Measurements from ENCODE around the gene RHOT2.
A peak's percentile ranks its signal among the peaks of the same experiment; 100 is the strongest.

The RHOT2 gene

DNA sequence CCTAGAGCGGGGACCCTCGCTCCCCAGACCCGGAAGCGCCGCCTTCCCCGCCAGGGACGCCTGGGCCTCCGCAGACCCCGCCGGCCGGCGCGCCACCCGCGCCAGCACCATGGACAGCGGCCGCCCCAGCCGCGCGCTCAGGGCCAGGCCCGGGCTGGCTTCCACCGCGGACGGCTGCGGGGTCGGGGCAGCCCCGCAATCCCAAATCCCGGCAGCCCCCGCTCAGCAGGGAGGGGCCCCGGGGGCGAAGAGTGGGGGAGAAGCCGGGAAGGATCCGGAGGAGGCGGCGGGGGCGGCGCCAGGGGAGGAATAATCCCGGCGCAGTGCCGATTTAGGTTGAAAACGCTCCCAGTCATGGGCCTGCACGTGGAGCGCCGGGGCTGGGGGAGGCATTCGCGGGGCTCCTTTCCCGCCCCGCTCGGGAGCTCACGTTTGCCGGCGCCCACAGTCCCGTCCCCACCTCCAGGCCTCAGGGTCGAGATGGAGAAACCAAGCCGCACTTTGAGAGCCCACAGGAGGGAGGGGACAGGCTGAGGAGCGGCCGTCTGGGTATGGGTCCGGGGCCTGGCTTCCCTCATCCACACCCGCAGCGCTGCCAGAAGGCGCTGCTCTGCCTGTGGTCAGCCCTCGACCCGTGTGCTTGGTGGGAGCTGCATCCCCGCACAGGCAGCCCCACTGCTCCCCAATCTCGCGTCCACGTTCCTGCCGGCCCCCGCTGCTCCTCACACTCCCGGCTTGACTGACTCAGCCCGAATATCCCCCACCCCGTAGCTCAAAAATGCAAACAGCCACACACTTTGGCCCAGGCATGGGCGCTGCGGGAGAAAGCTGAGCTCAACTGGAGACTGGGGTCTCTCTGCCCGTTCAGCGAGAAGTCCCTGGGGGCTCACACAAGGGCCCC lies 33.0 kb downstream of the RHOT2 start:
- DNase-seq (ENCODE audit: low spot score) = no peak

DNA sequence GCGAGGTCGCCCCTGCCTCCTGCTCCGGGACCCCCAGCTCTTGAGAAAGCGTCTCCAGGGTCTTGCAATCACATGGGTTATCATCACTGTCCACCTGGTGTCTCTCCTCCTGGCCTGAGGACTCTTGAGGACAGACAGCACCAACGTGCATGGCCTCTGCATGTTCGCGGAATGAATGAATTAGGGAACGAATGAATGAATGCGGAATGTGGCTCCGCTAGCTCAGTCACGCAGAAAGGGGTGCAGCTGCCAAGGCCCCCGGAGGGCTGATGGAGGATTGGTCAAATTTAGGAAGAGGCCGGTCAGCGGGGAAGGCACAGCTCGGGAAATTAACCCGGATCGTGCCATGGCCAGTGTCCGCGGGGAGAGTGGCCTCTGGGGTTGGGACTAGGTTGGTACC lies 34.4 kb downstream of the RHOT2 start:
- DNase-seq (ENCODE audit: low spot score) = no peak

DNA sequence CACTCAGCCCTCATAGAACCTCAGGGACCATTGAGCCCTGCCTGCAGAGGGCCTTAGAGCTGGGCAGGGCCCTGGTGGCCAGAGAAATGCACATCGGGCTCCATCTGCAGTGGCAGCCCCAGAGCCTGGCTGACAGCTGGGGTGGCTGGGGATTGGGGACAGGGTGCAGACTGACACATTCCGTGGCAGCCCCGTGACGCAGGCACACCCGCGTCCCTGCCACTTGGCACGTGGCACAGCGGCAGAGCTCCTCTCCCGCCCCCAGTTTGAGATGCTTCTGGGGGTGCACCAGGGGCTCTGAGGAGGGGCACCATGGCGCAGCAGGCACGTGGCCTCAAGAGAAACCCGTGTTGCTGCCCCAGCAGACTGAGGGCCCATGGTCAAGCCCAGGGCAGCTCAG lies 35.5 kb downstream of the RHOT2 start:
- DNase-seq (ENCODE audit: low spot score) = no peak

DNA sequence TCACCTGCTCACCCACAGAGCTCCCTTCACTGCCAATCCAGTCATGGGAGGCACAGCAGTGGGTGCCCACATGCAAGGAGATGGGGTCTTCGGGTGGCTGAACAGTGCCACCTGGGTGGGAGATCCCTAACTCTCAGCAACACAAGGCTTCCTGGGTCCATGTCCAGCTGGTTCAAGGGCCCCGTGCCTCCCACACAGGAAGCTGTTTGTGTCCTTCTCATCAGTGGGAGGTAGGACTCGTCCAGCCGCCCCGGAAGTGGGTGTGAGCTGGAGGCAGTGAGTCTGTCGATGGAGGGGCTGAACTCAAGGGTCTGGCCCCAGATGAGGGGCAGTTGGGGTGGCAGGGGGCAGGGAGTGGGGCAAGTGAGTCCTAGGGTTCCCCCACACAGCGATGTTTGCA lies 36.1 kb downstream of the RHOT2 start:
- no peak for DNase-seq (ENCODE audit: low spot score)

DNA sequence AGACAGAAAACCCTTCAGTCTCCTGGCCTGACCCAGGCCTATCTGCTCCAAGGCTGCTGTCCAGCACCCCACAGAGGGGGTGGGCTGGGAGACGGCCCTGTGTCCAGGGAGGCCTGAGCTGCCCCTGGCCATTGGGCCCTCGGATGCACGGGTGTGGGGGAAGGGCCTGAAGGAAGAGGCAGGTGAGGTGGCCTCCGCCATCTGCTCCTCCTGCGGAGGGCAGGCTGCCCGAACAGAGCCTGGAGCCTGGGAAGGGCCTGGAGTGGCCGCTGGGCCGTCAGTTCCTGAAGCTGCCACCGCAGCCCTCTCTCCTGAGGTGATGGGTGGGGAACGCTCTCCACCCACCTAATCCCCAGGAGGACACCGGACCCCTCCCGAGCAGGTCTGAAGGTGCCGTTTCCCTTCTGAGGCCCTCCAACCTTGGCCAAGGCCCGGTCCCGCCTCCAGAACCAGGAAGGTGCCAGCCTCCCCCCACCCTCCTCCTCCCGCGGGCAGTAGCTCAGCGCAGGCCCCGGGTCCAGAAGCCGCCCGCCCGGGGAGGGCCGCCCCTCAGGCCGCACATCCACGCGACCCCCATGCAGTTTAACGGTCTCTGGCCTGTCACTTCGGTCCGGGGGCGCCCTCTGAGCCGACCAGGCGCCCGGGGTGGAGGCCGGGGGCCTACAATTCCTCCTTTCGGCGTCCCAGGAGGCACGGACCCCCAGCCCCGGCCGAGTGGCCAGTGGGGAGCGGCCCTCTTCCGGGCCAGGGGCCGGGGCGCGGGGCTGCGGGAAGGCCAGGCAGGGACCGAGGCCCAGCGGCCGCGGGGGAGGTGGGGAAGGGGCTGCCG lies 36.8 kb downstream of the RHOT2 start:
- DNase-seq (ENCODE audit: low spot score) = no peak

DNA sequence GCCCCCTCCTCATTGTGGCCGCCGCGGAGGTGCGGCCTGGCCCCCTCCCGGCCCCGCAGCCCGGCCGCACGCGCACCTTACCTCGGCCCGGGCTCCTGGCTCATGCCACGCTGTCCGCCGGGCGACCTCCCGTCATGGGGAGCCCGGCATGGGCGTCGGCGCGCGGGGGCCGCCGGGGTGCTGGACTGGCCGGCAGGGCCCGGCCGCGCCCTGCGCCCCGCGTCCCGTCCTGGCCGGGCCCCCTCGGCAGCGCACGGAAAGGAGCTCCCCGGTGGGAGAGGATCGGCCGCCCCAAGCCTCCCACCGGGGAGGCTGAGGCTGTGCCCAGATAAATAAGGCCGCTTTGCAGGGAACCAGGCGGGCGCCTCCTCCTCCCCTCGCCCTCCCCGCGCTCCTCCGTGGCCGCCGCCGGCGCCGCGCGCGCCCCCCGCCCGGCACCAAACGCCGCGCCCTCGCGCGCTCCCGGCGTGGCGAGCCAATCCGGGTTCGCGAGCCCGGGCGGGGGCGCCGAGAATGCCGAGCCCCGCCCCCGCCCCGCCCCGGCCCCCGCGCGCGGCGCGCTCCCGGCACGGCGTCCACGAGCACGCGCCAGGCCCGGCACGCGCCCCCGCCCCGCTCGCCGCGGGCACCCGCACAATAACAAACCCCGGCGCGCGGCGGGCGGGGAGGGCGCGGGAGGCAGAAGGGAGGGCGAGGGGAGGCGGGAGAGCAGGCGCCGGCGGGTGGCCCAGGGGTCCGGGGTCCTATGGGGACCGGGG lies 37.7 kb downstream of the RHOT2 start, which contains the start of gene FBXL16:
FBXL16 (minus strand) TSS at position 371 of the 758 bp plus-strand sequence. CDS start 8,396 bp downstream, outside the sequence.
- DNase-seq (ENCODE audit: low spot score) = no peak

DNA sequence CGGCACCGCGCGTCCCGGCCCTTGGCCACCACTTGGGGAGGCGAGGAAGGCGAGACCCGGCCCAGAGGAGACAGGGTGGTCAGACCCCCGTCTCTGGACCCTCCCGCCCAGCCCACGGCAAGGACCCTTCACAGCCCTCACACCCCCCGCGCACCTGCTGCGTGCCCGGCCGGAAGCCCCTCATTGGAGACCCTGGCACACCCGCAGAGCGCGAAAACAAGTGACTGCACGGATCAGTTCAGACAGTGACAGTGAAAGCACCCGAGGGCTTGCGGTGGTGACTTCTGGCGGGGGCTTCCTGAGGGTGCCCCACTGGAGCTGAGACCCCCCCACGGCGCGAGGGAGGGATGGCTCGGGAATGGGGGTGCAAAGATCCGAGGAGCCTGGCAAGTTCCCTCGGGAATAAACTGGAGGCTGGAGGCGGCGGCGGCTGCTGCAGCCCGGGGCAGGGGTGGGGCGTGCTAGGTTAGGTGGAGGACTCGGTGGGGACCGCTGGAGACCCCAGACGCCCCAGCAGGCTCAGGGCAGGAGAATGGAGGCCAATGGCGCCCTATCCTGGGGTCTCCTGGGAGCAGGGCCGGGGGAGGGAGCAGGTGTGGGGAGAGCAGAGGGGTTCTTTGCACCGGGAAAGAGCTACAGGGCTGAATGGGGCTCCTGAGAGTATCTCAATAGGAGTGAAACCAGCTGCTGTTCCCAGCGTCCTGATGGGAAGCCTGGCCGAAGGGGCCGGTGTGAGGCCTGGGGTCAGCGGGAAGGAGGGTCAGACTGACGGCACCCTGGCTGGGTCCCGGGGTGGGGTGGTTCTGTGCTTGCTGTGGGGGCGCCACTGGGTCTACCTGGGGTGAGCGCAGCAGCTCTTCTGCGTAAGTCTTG lies 38.5 kb downstream of the RHOT2 start:
- DNase-seq (ENCODE audit: low spot score) = no peak

DNA sequence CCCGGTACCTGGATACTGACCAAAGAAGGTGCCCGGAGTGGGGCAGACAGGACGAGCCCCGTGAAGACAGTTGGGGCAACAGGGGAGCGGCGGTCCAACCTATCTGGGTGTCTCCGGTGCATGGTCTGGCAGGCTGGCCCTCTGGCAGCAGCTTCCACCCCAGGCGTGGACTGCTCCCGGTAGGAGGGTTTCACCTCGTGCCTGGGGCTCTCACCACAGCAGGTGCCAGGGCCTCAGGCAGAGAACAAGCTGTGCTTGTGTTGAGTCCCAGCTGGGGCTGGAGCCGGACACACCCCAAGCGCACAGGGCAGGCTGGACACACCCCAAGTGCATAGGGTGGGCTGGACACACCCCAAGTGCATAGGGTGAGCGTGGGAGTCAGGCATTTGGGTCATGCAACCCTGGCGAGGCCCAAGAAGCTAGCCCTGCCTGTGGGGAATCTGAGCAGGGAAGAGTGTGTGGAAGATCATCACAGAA lies 39.2 kb downstream of the RHOT2 start:
- no peak for DNase-seq (ENCODE audit: low spot score)

DNA sequence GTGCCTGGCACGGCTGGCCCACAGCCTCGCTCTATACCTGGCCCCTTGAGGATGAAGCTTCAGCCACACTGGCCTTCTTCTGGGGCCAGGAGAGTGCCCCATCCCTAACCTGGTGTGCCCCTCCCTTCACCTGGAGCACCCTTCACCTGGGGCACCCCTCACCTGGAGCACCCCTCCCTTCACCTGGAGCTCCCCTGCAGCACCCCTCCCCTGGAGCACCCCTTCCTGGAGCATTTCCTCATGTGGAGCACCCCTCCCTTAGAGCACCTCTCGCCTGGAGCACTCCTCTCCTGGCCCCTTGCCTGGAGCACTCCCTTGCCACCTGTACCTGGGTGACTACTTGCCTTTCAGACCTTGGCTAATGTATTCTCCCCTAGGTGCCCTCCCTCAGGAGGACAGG lies 40.1 kb downstream of the RHOT2 start:
- no peak for DNase-seq (ENCODE audit: low spot score)

DNA sequence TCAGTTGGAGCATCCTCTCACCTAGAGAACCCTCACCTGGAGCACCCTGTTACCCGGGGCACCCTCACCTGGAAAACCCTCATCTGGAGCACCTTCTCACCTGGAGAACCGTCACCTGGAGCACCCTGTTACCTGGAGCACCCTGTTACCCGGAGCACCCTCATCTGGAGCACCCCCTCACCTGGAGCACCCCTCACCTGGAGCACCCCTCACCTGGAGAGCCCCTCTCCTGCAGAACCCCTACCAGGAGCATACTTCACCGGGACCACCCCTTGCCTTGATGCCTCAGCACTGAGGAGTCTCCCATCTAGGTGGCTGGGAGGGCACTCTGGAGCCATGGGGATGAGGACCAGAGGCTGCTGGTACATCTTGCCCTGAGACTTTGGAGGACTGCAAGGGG lies 41.0 kb downstream of the RHOT2 start:
- DNase-seq (ENCODE audit: low spot score) = no peak

DNA sequence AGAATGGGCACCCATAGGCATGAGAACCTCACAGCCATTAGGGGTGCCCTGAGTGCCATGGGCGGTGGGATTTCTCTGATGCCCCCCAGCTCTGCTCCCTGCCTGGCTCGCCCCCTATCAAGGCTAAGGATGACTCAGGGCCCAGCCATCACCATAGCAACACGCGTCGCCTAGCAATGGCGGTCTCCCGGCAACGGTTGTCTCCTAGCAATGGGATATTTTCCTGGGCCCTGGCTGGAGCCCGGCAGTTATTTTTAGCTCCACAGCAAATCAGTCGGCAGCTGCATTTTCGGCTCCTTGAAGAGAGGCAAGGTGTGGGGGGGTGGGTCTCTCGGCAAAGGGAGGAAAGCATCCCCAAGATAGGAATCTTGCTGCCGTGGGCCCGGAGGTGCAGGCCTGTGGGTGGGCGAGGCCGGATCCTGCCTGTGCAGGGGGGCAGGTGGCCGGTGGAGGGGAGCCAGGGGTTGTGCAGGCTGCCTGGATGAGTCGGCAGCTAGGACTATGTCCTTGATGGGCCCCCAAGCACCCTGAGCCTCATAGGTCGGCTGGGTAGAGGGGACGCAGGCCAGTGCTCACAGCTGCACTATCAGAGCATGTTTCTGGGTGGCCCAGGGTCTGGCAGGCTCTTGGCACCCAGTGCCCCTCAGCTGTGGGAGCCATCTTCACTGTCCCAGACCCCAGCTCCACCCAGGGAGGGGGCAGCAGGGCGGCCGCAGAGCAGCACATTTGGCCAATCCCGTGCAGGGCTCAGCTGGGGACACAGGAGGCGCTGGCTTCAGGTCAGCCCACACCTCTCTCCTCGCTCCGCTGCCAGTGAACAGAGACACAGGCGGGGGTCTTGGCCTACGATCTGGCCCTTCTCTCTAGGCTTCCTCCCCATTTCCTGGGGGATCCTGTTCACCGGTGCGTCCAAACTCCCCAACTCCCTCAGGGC lies 41.9 kb downstream of the RHOT2 start:
- peak; percentile 43 for DNase-seq (ENCODE audit: low spot score)

DNA sequence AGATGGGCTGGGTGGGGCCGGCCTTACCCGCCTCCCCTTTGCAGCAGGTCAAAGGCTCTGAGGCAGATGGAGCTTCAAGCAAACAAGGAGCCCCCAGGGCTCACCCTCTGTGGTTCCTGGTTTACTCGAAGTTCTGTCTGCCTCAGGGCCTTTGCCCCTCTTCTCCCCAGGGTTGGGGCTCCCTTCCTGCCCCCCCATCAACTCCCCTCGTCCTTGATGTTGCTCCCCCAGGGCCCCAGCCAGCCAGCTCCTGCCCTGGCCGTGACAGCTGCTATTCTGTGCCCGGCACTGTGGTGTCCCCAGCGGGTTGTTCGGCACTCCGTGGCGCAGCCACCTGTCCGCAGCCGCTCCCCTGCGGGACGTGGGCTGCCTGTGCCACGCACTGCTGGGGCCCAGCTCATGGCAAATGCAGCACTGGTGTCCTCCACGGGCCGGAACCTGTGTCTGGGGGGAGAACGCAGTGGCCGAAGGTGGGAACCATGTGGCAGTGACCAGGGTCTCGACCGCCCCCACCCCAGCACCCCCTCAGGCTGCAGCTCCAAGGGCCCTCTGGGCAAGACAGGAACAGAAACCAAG lies 42.7 kb downstream of the RHOT2 start:
- no peak for DNase-seq (ENCODE audit: low spot score)

DNA sequence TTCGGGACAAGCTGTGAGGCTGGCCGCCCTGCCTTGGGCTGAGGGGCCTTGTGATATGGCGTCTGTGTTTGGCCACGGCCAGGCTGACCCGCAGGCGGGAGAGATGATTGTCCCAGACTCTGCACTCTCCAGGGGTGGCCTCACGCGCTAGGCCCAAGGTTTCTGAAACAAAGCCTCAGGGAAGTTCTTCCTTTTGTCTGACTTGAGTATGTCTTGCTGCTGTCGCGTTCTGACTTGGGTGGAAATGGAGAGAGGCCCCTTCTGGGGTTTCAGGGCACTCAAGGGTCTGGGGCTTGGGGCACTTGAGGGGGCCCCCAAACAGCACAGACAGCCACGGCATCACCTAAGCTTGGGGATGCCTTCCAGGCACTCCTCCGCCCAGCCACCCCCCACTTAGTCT lies 43.2 kb downstream of the RHOT2 start:
- no peak for DNase-seq (ENCODE audit: low spot score)

DNA sequence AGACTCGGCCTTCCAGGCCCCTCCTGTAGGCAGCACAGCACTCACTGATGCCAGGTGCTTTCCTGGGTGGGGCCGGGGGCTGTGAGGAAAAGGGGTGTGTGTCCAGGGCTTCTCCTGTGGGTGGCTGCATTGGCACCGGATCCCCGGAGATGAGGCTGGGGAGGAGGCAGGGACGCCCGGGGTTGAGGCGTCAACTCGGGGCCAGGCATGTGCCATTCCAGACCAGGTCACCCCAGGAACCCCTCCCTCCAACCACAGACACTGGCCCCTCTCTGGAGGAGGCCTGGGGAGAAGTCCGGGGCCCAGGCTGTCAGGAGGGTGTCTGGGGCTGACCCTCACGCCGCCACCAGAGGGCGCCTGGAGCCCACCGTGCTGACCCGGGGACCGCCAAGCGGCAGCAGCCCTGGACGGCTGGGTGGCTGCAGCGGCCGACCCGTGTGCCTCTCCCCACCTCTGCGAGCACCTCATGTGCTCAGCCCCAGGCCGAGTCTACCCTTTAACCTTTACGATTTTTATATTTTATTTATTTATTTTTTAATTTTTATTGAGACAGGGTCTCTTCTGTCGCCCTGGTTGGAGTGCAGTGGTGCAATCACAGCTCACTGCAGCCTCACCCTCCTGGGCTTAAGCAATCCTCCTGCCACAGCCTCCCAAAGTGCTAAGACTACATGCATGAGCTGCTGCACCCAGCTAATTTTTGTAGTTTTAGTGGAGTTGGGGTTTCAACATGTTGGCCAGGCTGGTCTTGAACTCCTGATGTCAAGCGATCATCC lies 43.8 kb downstream of the RHOT2 start:
- DNase-seq (ENCODE audit: low spot score) = peak; percentile 77

DNA sequence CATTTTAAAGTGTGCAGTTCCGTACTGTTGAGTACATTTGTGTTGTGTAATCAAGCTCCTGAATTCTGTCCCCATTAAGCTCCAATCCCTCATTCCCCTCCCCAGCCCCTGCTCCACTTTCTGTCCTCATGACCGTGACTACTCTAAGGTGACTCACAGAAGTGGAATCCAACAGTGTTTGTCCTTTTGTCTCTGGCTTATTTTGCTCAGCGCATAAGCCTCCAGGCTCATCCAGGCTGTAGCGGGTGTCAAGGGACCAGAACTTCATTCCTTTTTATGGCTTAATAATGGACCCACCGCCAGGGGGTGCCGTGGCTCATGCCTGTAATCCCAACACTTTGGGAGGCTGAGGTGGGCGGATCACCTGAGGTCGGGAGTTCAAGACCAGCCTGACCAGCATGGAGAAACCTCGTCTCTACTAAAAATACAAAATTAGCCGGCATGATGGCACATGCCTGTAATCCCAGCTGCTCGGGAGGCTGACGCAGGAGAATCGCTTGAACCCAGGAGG lies 44.9 kb downstream of the RHOT2 start:
- DNase-seq (ENCODE audit: low spot score) = peak; percentile 53

DNA sequence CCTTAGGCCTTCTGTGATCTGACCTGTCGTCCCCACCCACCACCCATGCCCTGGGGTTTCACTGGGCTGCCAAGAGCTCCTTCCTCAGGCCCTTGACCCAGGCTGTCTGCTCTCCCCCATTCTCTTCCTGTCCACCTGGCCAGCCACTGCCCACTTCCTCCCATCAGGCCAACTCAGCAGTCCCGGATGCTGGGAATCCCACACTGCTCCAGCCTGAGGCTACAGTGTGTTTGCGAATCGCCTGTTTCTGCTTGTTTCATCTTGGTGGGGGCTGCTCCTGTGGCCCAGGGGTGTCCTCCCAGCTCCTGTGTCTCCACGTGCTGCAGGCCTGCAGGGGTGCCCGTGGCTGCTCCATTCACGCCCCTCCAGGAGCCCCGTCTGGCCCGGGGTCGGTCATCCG lies 46.1 kb downstream of the RHOT2 start:
- DNase-seq (ENCODE audit: low spot score) = no peak

DNA sequence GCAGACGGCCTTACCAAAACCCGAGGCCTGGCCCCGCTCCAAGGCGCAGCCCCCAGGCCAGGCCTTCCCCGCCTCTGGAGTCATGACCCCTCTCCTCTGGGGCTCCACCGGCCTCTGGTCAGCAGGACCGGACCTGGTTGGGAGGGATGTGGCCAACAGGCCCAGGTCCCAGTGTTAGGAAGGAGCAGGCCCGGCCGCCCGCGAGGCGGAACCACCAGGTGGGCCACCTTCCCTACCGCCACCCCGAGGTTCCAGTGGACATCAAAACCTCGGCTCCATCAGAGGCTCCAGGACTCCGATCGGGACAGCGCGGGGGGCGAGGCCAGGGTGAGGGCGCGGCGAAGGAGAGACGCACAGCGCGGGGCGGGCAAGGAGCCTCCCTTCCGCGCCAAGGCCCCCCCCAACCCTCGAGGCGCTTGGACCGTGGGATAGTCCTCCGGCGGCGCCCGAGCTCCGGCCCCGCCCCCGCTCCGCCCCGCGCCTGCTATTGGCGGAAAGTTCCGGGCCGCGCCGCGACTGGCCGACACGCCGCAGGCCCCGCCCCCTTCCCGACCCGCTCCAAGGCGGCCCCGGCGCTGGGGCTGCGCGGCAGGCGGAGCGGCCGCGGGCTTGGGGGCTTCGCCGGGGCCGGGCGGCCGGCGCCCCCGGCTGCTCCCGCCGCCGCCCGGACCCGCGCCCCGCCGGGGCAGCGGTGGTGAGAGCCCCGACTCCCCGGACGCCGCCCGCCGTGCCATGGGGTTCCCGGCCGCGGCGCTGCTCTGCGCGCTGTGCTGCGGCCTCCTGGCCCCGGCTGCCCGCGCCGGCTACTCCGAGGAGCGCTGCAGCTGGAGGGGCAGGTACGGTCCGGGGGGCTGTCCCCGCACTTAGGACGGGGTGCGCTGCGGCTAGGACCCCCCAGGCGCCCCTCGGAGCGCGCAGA lies 46.9 kb downstream of the RHOT2 start, which contains the start of gene METRN:
METRN (plus strand) TSS at position 561 of the 919 bp plus-strand sequence; CDS start at position 733, 172 bp downstream.
- peak; percentile 79 for DNase-seq (ENCODE audit: low spot score)
